Adrenal gland (tissue), 12 donors: Measurements from ENCODE around the gene PLA2G4D. TPM values are rescaled to one million over a fixed set of nuclear protein-coding genes. Genes with fewer than 3 reads are reported as not detected.

ENCODE experiments used
- DNase-seq, 7 donors: peaks; one replicate each; pipeline ENCODE4 v3.0.0-alpha.2; 2019 to 2020
- H3K27ac ChIP-seq, 5 donors: fragments of 200-600 bp; sonication (generic) in 4 of 5; 1 replicate in 3 of 5; 2 replicates in 2 of 5; pipeline versions ENCODE4 v1.5.1 to v1.8.0; 2016 to 2020; ENCODE audit warnings: mild to moderate bottlenecking in 1 of 5
- H3K27me3 ChIP-seq: fragments of 200-600 bp; 2 replicates; pipeline ENCODE4 v1.8.0; 2021
- H3K36me3 ChIP-seq, 2 donors: fragments of 200-600 bp; replicated peaks in 1 of 2; 1 replicate in 1 of 2; 2 replicates in 1 of 2; pipeline versions ENCODE4 v1.5.1 to v1.8.0; 2018 to 2022
- H3K4me1 ChIP-seq, 2 donors: fragments of 200-600 bp; replicated peaks in 1 of 2; 1 replicate in 1 of 2; 2 replicates in 1 of 2; pipeline versions ENCODE4 v1.5.1 to v1.8.0; 2018 to 2021
- H3K4me3 ChIP-seq, 4 donors: fragments of 200-600 bp; sonication (generic) in 3 of 4; one replicate each; pipeline ENCODE4 v1.5.1; 2016 to 2018
- H3K9me3 ChIP-seq, 3 donors: fragments of 200-600 bp; sonication (generic) in 1 of 3; replicated peaks in 1 of 3; 1 replicate in 2 of 3; 2 replicates in 1 of 3; pipeline versions ENCODE4 v1.5.1 to v1.8.0; 2016 to 2021
- POLR2A ChIP-seq, 2 donors: fragments of 450-650 bp; IDR thresholded peaks; one replicate each; pipeline ENCODE4 v1.6.1; 2017; ENCODE audit warnings: antibody characterized with exemption in 2 of 2, mild to moderate bottlenecking in 2 of 2, moderate library complexity in 1 of 2
- WGBS, 4 donors: extraction: QIAGEN DNeasy Blood & Tissue Kit in 2 of 4; methylation state at CpG; one replicate each; pipeline versions ENCODE4 v1.1.5 to v1.1.7; 2013 to 2017; 5-methylcytosine and 5-hydroxymethylcytosine counted together
- intact Hi-C, 2 donors: fragments of 100-400 bp; cut with DNase I; formaldehyde crosslinking; loops; one replicate each; pipeline versions ENCODE4 v1.14.1 to v1.15.0; 2022 to 2023
- polyA plus RNA-seq, 3 donors: library from polyadenylated mRNA; stranded (reverse); fragments of 200-250 nt in 2 of 3; fragments of 350-450 nt in 1 of 3; fragmentation: Illumina TruSeq in 1 of 3; extraction: RNeasy Lipid Tissue Mini Kit (QIAGEN cat#74804) in 1 of 3; gene quantifications; one replicate each; pipeline ENCODE4 v1.2.3, GENCODE V29; 2013 to 2014
- total RNA-seq, 9 donors: library from RNA; depleted of rRNA in 4 of 9; stranded (reverse); fragments of >200 nt in 4 of 9; fragments of 120-200 nt in 1 of 9; fragmentation: NEBNext Ultra II Directional in 1 of 9; extraction: Animal tissue kit (Norgen Biotek cat#: 25700) in 1 of 9; gene quantifications; one replicate each; pipeline versions ENCODE4 v1.1.0 to v1.2.4, GENCODE V29; 2013 to 2023
- TF ChIP-seq, protein P1 (sequence below), 6 experiments: fragments of 450-650 bp in 4 of 6; fragments of 200-600 bp in 2 of 6; sonication (generic) in 1 of 6; IDR thresholded peaks; 1 replicate in 5 of 6; 2 replicates in 1 of 6; pipeline versions ENCODE4 v1.5.1 to v1.8.0; 2016 to 2021; ENCODE audit warnings: antibody characterized with exemption in 6 of 6, mild to moderate bottlenecking in 2 of 6, moderate library complexity in 1 of 6
- donor health status: healthy with polysubstance abuse.
- donor health status: Bipolar disorder and iron deficiency.
- donor health status: DM: yes; HTN: yes; CAD: no.
- donor health status: DM: no; HTN: no; CAD: no.
- donor health status: DM: no; HTN: no; CAD: no.
- donor health status: DM: yes; HTN: yes; CAD: no.

The PLA2G4D gene
- total and polyA plus RNA-seq, 12 donors, result 0.07 to 1.2 (median 0.23) TPM; not detected in 2

DNA sequence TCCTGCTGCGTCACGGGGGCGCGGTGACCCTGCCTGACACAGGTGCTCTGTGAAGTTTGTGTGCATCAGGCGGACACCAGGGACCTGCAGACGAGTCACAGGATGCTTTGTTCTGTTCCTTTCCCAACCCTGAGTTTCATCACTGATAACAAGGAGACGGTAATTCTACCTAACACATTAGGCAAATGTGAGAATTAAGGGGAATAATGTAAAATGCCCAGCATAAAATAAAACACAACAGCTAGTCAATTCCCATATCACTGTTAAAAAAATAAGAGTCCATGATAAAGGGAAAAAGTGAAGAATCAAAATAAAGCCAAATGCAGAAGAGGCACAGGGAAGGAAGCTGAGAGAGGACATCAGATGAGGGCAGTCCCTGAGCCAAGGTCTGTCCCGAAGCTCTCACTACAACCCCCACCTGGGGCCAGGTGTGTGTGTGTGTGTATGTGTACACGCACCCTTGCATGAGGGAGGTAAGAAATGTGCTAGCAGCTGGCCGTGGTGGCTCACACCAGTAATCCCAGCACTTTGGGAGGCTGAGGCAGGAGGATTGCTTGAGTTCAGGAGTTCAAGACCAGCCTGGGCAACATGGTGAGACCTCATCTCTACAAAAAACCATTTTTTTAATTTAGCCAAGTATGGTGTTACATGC, 27.5 kb downstream of the PLA2G4D start:
- Histone ChIP-seq H3K4me3 (no peak overlapping the region), H3K36me3 (no peaks in the 10 kb centered on the region), H3K4me1 (peaks cover 0 to 4% of the 10 kb centered on the region in 2 donors), H3K27me3 (no peaks in the 10 kb centered on the region), H3K27ac (no peak overlapping the region), H3K9me3 (no peaks in the 10 kb centered on the region)
- 28 to 32% (median 30%) methylated on average over 10 of the region's 10 CpGs for WGBS, 4 donors
- intact Hi-C loops, result loop anchor here in 1 of 2 donors (5.0 kb wide), 1 partner anchor 75 kb away; no protein-coding TSS in a partner anchor
- no peak for TF ChIP-seq POLR2A (IDR thresholded peaks at IDR 0.05)
- TF ChIP-seq, protein P1, sequence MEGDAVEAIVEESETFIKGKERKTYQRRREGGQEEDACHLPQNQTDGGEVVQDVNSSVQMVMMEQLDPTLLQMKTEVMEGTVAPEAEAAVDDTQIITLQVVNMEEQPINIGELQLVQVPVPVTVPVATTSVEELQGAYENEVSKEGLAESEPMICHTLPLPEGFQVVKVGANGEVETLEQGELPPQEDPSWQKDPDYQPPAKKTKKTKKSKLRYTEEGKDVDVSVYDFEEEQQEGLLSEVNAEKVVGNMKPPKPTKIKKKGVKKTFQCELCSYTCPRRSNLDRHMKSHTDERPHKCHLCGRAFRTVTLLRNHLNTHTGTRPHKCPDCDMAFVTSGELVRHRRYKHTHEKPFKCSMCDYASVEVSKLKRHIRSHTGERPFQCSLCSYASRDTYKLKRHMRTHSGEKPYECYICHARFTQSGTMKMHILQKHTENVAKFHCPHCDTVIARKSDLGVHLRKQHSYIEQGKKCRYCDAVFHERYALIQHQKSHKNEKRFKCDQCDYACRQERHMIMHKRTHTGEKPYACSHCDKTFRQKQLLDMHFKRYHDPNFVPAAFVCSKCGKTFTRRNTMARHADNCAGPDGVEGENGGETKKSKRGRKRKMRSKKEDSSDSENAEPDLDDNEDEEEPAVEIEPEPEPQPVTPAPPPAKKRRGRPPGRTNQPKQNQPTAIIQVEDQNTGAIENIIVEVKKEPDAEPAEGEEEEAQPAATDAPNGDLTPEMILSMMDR (IDR thresholded peaks at IDR 0.05), result peak in 2 of 6 experiments; percentile 4 to 29
- DNase-seq, result peak in 4 of 7 donors; percentile 9 to 83 (median 72)

DNA sequence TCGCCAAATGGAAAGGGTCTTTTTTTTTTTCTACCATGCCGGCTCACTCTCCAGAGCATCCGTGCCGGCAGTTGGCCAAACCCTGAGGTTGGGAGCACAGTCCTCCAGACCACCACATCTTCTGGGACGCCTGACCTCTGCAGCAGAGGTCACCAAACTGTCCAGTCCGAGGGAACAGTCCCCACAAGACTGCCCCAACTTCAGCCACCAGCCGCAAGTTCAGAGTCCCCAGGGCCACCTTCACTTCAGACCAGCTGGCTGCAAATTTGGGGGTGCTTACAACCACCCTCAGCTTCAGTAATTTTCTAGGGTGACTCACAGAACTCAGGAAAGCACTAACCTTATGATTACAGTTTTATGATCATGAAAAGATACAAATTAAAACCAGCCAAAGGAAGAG, 28.9 kb downstream of the PLA2G4D start:
- TF ChIP-seq, protein P1 (IDR thresholded peaks at IDR 0.05), result no peak
- no peak for TF ChIP-seq POLR2A (IDR thresholded peaks at IDR 0.05)
- intact Hi-C loops, result loop anchor here in 1 of 2 donors (5.0 kb wide), 1 partner anchor 77 kb away; no protein-coding TSS in a partner anchor
- peaks cover 0 to 4% of the 10 kb centered on the region in 2 donors for H3K4me1 ChIP-seq
- no peaks in the 10 kb centered on the region for H3K9me3 ChIP-seq
- DNase-seq, result peak in 1 of 7 donors; percentile 17
- H3K27ac ChIP-seq, result no peak overlapping the region
- 48 to 69% (median 52%) methylated on average over 4 to 7 of the region's 7 CpGs for WGBS, 4 donors
- no peak overlapping the region for H3K4me3 ChIP-seq
- H3K27me3 ChIP-seq, result no peaks in the 10 kb centered on the region
- H3K36me3 ChIP-seq, result no peaks in the 10 kb centered on the region

DNA sequence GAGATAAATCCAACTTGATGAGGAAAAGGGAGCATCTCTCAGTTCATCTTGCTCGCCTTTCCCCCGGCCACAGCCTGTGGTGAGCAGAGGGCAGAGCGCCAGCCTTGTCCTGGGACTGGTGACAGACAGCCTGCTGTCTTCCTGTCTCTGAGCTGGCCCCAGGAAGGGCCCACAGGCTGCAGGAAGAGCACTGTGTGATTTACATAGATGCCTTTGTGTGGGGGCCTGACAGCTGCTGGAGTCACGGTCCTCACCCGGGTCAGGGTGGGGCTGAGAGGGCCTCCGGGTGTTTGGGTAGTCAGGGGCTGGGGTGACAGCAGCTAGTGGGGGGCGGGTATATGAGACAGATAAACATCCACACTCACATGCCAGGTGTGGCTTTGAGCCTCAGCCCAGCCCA, 29.3 kb downstream of the PLA2G4D start:
- H3K4me1 ChIP-seq, result peaks cover 0 to 4% of the 10 kb centered on the region in 2 donors
- WGBS, 4 donors, result 32 to 47% (median 44%) methylated on average over 7 of the region's 7 CpGs
- H3K4me3 ChIP-seq, result no peak overlapping the region
- intact Hi-C loops, result loop anchor here in 1 of 2 donors (5.0 kb wide), 1 partner anchor 77 kb away; no protein-coding TSS in a partner anchor
- no peak overlapping the region for H3K27ac ChIP-seq
- H3K9me3 ChIP-seq, result no peaks in the 10 kb centered on the region
- peak in 5 of 7 donors; percentile 19 to 57 (median 27) for DNase-seq
- TF ChIP-seq POLR2A (IDR thresholded peaks at IDR 0.05), result no peak
- TF ChIP-seq, protein P1 (IDR thresholded peaks at IDR 0.05), result no peak
- H3K36me3 ChIP-seq, result no peaks in the 10 kb centered on the region
- no peaks in the 10 kb centered on the region for H3K27me3 ChIP-seq

DNA sequence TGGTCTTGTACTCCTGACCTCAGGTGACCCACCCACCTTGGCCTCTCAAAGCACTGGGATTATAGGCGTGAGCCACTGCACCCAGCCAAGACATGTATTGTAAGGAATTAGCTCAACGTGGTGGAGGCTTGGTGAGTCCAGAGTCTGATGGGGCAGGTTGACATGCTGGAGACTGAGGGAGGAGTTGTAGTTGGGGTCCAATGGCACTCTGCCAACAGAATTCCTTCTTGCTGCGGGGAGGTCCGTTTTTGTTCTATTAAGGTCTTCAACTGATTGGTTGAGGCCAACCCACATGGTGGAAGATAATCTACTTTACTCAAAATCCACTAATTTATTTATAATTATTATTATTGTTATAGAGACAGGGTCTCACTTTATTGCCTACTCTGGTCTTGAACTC, 30.1 kb downstream of the PLA2G4D start:
- TF ChIP-seq, protein P1 (IDR thresholded peaks at IDR 0.05), result no peak
- TF ChIP-seq POLR2A (IDR thresholded peaks at IDR 0.05), result no peak
- WGBS, 4 donors, result 75 to 81% (median 79%) methylated on average over 4 of the region's 4 CpGs
- Histone ChIP-seq H3K9me3 (no peaks in the 10 kb centered on the region), H3K4me3 (no peak overlapping the region), H3K27me3 (no peaks in the 10 kb centered on the region), H3K27ac (no peak overlapping the region), H3K36me3 (no peaks in the 10 kb centered on the region), H3K4me1 (peaks cover 0 to 4% of the 10 kb centered on the region in 2 donors)
- intact Hi-C loops, result loop anchor here in 1 of 2 donors (5.0 kb wide), 1 partner anchor 77 kb away; no protein-coding TSS in a partner anchor
- peak in 2 of 7 donors; percentile 12 to 42 for DNase-seq
